Measurements from ENCODE around the gene SEPTIN2.
"Not testable (repeated sequence)": the region's sequence is repeated elsewhere in the genome, so short reads cannot be mapped to it uniquely, and the experiment has no call there.

Gene SEPTIN2

DNA sequence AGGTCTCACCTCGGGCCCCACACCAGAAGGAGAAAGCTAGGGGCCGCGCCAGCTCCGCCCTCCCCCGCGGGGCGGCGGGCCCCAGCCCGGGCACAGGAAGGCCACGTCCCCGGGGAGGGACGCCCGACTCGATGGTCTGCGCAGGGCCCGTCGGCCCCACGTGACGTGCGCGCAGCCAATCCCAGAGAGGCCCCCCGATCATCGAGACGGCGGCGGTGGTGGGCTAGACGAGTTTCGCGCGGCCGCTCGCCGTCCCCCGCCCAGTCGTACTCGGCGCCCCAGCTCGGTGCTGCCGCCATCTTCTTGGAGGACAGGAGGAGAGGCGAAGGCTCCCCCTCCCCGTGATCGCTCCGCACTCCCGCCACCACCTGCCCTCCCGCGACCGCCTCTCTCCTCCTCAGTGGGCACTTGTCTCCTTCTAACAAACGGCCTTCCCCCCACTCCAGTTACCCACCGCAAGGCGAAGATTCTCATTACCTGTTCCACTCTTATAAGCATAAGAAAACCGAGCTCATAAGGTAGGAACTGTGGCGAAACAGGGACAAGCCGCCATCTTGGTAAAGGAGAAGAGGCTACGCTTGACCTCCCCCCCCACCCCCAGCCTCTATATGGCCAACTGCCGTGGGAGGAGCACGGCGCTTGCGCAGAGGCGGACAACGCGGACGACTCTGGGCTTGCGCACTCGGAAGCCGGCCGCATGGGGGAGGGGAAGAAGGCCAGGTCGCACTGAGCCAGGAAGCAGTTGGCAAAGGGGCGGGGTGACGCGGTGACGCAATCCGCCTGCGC, 439 bp upstream of the SEPTIN2 start, which contains the start of gene HDLBP:
TSS of gene HDLBP (minus strand) at position 580 of the 786 bp plus-strand sequence. CDS start 48,803 bp downstream, outside the sequence.
- peak; percentile 100 for DNase-seq

DNA sequence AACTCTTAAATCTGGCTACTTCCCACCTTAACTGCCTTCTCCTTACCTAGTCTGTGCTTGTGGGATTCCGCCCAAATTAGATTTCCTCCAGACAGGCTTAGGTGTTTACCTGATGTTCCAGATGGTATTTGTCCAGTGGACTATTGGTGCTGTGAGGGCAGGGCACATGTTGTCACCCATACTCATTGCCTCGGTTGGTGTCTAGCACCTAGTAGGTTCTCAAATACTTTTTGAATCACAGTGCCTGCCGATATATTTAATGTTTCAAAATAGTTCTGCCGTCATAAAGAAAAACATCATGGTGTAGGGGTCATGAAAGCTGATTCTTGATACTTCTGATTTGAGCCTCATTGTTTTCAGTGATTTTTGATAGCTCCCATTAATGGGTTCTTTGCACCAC, 1.1 kb downstream of the SEPTIN2 start:
- DNase-seq = no peak

DNA sequence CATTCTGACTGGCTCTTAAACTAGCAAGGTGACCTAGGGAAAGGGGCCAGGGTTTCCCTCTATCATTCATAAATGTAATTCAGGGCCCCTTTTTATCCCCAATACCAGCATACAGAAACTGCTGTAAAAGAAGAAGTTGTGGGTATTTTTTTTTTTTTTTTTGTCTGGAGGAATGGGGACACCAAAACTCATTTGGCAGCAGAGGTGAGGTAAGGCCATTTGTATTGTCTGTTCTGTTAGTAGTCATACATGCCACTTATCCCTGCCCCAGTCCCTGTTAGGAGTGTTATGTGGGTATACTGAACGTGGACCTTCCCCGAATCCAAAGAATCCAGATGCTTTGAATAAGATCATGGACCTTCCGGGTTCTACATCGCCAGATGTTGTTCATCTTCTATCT, 1.7 kb downstream of the SEPTIN2 start:
- no peak for DNase-seq

DNA sequence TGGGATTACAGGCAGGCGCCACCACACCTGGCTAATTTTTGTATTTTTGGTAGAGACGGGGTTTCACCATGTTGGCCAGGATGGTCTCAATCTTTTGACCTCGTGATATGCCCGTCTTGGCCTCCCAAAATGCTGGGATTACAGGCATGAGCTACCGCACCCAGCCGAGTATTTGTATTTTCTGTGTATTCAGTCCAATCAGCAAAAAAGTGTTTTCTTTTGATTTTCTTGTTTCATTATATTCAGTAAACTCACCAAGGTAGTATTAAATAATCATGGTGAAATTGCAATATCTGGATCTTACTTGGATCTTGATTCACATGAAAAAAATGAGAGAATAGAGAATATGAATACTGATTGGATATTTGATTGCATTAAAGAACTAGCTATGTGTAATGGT, 3.1 kb downstream of the SEPTIN2 start:
- DNase-seq = not testable (repeated sequence)

DNA sequence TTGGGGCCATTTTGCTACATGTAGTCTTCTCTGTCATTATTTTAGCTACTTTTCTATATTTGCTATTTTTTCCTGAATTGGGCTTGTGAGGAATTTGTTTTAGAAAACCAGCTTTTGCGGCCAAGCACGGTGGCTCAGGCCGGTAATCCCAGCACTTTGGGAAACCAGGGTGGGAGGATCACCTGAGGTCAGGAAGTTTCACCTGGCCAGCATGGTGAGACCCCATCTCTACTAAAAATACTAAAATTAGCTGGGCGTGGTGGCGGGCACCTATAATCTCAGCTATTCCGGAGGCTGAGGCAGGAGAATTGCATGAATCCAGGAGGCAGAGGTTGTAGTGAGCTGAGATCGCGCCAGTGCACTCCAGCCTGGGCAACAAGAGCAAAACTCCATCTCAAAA, 4.7 kb downstream of the SEPTIN2 start:
- DNase-seq = no peak

DNA sequence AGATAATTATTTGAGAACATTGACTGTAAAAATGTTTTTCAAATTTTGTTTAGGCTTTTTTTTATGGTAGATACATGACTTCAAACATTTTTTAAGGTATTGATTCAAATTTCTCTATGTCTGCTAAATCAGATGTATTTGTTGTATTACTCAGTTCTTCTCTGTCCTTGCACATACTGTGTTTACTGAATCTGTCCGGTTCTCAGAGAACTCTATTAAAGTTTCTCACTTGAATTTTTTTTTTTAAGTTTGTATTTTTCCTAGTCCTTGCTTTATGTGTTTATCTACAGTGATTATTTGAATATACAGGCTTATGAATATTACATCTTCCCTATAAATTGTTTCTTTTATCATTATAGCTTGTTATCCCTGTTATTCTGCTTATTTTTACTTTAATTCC, 5.3 kb downstream of the SEPTIN2 start:
- DNase-seq = no peak

DNA sequence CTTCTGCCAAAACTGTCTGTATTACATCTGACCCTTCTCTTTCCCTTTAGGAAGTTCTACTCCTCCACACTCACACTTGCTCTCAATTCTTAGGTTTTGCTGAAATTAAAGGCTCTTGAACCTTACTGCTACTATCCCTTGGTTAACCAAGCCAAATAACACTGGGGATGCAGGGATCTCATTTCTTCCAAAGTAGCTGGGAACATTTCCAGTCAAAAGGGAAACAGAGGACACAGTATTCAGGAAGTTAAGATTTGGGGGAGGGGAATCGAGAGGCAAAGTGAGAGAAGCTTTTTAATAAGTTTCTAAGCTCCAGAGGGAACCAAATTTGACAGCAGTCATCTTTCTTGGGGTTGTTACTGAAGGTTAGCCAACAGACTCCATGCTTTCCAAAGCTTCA, 6.2 kb downstream of the SEPTIN2 start:
- no peak for DNase-seq

DNA sequence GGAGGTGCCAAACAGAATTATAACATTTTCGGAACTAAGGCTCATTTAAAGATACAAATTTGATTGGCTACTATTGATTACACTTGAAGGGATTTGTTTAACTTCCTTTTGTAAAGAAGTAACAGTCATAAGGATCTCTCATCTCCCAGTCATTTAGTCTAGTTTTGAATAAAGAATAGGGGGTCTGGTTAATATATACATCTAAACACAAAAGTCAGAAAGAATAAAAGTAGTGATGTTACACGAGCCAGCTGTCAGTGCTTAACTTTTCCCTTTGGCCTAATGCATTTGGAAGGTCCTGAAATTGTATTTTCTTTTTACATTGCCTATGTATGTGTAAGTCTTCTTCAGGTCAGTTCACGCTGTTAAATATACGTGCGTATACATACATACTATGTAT, 8.1 kb downstream of the SEPTIN2 start:
- DNase-seq = no peak

DNA sequence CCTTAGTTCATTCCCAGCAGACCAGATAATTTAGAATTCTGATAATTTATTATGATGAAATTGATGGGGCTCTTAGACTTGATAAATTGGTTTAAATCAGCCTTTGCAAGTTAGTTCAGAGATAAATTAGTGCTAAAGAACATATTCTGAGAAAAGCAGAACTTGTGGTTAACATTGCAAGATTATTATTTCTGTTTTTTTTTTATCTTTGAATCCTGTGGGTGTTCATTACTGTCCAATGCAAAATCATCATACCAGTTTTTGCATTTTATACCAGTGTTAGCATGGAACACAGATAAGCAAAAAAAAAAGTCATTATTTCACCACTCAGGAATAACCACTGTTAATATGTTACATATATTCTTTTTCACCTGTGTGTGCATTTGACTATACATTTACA, 9.1 kb downstream of the SEPTIN2 start:
- DNase-seq = no peak

DNA sequence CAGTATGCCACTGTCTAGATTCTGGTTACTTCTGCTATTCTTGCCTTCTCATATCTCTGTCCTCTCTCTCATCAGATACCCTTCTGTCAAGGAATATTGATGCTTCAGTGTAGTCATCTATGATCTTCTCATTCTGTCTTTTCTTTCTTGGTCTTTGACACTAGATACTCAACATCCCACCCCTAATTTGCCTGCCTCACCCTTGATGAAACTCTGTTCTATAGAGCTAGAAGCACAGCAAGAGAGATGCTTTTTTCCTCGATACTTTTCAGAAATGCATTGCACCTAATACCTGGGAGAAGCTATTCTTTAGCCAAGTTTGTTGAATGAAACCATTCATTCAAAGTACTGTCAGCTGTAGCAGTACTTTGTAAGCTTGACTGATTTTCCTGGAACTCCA, 9.5 kb downstream of the SEPTIN2 start:
- DNase-seq = no peak

DNA sequence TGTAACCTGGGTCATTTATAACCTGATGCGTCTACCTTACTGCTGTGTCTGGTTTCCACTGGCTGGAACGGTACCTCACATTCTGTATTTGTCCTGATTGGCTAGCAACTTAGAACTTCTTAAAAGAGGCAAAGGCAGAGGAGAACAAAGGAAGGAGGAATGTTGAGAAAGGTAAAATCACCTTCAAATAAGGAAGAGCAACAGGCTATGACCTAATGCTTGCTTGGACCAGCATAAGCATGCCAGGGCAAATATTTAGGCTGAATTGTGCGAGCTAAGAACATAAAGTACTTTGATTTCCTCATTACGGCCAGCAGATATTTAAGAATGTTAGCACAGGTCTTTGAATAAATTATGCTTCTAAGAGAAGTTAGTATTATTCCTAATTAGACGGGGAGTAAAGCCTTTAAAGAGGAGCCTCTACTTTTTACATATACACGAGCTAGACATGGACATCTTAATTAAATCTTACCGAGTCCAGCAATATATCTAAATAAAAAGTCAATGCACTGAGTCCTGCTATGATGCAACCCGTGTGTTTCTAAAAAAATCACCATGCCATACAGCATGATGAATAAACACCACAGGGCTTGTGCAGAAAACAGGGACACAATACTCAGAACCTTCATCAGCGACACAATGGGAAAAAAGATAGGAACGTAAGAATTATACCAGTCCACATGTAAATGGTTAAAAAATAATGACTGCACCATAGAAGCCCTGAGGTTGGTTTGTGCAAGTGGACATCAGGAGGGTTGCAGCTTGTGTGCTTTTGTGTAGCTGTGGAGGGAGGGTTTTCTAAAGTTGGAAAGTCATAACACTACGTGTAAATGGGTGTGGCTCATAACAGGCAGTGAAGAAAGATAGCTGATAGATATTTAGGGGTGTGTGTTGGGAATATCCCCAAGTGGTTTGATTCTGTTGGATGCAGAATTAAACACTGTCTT, 14.2 kb downstream of the SEPTIN2 start:
- DNase-seq = no peak

DNA sequence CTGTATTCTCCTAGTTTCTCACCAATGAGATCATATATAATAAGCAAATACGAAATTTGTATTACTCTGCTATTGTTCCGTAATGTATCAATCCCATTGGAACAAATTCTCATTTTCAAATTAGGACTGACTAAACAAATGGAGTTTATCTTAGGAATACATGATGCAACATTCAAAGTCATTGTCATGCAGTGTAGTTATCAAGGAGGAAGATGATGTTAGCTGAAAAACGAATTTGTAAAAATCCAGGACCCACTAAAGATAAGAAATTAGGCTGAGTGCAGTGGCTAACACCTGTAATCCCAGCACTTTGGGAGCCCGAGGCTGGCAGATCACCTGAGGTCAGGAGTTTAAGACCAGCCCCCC, 14.9 kb downstream of the SEPTIN2 start:
- no peak for DNase-seq

DNA sequence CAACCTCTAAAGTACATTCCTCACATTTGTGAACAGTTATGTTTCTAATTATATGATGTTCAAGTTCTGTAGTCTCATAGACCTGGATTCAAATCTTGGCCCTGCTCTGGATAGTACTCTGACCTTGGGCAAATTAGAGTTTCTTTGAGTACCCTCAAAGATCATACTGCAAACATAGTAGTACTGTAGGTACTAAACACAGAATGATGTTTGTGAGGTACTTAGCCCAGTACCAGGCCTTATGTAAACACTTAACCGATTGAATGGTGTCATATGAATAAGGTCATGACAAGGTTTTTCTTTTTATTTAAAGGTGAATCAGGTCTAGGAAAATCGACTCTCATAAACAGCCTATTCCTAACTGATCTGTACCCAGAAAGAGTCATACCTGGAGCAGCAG, 19.1 kb downstream of the SEPTIN2 start:
- DNase-seq = no peak

DNA sequence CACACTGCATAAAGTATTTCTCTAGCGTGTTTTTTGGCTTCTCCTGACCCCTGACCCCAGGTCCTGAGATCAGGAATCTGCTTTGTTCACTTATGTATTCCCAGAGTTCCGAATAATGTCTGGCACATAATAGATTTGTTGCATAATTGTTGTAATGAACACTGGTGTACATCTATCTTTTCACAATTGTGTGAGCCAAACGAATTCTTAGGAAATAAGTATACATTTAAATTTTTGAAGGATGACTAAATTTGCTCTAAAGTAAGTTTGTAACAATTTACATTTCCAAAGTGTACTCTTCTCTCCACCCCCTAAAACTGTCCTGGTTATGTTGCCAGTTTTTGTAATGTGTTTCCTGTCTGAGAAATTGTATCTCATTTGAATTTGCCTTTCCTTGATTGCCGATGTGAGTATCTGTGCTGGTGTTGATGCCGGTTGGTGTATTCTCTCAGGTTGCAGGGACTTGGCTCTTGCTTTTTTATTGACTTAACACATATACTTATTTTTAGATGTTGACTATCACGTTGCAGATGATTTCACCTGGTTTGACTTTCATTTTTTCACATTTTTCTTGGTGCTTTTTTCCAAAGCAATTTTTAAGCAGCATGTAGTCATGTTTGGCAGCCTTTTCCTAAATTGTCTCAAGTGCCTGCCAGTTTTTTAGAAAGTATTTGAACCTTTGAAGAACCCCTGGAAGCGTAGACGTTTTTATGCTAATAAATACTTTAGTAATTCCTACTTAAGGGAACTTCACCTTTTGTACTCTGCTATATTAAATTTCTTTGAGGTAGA, 24.3 kb downstream of the SEPTIN2 start:
- DNase-seq = no peak

DNA sequence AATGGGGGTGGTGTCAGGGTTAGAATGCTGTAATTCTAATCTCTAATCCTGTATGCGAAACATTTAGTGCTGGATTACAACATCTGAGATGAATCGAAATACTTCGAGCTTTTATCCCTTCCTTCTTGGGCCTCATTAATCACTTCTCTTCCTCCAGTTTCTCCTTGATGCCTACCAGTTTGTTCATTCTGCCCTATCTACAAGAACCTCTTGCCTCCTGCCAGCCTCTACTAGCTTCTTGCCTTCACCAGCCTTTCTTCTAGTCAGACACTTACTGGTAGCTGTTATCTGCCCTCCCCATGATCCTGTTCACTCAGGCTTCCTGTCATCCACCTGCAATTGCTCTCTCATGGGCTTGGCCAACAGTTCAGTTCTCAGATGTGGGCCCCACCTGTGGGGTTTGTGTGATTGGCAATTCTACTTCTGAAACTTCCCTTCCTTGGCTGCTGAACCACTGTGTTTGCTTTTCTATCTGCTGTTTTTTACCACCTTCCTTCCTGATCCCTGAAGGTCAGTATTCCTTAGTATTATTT, 25.0 kb downstream of the SEPTIN2 start:
- DNase-seq = no peak

DNA sequence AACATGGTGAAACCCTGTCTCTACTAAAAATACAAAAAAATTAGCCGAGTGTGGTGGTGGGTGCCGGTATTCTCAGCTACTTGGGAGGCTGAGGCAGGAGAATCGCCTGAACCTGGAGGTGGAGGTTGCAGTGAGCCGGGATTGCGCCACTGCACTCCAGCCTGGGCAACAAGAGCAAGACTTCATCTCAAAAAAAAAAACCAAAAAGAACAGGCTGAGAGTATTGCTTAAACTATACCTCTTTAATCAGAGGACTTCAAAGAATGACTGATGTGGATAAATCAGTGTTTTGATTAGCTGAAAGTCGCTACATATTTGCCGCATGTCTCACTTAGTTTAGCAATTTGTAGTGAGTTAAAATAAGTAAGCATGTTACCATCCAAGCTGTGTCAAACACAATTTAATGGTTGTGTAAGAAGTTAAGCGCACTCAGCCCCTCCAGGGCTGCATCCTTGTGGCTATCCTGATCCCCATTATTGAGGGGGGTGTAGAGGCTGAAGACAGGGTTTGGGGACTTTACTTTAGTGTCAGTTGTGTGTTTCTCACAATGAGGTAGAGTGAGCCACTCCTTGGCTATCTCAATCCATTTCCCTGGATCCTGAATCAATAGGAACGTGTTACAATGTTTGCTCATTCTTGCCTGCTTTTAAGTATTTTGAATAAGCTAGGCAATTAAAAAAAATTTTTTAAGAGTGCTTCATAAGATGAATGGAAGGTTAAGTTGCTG, 29.4 kb downstream of the SEPTIN2 start:
- no peak for DNase-seq

DNA sequence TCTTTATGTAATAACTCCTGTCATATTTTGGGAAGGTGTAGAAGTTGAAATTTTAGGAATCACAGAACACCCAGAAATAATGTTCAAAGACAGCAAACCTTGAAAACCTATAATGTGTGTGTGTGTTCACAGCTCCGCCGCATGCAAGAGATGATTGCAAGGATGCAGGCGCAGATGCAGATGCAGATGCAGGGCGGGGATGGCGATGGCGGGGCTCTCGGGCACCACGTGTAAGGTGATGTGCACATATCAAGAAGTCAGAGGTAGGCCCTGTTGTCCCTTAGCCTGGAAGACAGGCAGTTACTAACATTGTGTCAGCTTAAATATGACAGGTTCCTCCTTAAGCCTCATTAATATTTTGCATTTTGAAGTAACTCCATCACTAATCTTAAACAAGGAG, 34.2 kb downstream of the SEPTIN2 start:
- no peak for DNase-seq

DNA sequence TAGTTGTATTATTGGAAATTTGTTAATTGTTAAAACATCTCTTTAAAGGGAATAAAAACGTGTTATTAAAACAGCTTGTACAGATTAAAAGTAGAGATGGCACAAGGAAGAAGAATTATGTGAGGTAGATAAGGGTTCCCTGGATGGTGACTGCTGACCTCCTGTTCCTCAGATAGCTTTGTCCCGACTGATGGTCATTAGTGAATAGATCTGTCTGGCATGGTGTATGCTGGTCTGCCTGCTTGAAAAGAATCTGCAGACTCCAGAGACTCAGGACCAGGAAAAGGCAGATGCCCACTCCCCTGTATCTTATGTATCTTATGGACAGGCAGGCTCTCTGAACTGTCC, 34.8 kb downstream of the SEPTIN2 start:
- DNase-seq = no peak

DNA sequence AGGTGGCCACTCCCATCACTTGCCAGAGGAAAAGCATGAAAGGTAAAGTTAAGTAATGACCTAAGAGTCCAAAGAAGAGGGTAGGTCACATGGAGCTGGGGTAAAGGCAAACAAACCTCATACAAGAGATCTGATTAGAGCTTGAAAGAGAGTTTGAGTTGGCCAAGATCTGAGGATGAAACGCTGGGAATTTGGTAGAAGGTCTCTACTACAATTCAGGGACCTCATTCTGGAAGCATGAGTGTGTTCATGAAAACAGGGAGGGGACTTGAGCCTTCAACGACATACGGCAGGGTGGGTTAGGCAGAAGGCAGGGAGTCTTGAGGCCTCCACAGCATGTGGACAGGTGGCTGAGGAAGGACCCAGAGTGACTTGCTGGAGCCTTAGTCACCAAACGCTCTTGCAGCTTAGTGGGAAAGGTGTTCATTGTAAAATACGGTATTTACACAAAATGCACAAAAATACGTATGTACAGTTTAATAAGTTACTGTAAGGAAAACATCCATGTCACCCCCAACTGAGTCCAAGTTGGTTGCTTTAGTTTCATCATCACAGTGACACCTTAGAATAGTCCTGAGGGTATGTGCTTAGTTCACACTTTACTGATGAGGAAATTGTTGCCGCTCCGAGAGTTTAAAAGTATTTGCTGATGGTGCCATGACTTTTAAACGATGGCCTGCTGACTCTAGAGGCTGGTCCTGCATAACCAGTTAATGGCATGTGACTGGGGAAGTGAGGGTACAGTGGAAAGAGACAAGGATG, 35.3 kb downstream of the SEPTIN2 start:
- no peak for DNase-seq

DNA sequence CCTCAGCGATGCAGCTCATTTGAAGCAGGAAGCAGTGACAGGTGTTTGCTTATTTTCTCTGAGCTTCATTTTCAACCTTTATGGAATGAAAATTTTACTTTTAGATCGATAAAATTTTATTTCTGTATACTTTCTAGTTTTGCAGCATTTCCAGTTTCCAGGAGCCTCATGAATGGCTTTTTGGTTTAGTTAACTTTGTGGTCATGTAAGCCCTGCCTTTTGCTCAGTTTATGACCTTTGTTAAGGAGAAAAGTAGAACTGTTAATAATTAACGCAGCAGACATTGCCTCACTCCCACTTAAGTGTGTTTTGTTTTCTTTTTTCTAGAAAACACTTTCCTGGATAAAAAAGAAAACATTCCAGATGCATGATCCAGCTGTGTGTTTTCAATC, 35.9 kb downstream of the SEPTIN2 start:
- DNase-seq = no peak

DNA sequence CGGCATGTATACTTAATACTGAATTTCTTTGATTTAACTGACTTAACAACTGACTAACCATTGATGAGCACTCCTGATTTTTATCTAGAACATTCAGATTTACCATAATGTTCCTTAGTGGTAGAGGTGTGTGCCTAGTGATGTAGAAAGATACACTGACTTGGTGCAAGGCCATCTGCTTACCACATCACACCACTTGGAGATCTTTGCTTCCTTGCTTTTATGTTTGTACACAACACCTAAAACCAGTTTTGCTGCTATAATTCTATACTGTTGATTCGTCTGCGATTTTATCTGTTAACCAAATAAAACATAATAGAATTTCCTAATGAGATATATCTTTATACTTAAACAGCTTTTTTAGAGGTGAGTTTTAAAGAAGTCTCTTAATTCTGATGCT, 36.5 kb downstream of the SEPTIN2 start:
- no peak for DNase-seq
